ENCODE data around the gene TMEM205.
A peak's percentile ranks its signal among the peaks of the same experiment; 100 is the strongest.

- TF ChIP-seq CTCF (IDR thresholded peaks at IDR 0.05) (peak; percentile 54 to 74 (median 66)), POLR2A (IDR thresholded peaks at IDR 0.05) (peak in 1 of 2 donors; percentile 21)
Measured at GRCh38 chr19:11382898-11383705, 37.0 kb upstream of the TMEM205 start.

Measured in adrenal gland (tissue), 5 donors.